GM10266 (cell line): ENCODE data around the gene NOG.

Experiments
- DNase-seq: peaks from one replicate; pipeline ENCODE4 v3.0.0; 2012; ENCODE audit errors: extremely low spot score
- TF ChIP-seq, protein P1 (sequence below): IDR thresholded peaks from 2 replicates; pipeline ENCODE4 v1.5.1; 2012; ENCODE audit warnings: mild to moderate bottlenecking, low read depth; ENCODE audit not compliant: control insufficient read depth, insufficient read depth; ENCODE audit errors: missing control alignments

NOG gene

GRCh38 chr17:56592487-56593085, 913 bp upstream of the NOG start:
- peak; percentile 87 for DNase-seq
- TF ChIP-seq, protein P1, sequence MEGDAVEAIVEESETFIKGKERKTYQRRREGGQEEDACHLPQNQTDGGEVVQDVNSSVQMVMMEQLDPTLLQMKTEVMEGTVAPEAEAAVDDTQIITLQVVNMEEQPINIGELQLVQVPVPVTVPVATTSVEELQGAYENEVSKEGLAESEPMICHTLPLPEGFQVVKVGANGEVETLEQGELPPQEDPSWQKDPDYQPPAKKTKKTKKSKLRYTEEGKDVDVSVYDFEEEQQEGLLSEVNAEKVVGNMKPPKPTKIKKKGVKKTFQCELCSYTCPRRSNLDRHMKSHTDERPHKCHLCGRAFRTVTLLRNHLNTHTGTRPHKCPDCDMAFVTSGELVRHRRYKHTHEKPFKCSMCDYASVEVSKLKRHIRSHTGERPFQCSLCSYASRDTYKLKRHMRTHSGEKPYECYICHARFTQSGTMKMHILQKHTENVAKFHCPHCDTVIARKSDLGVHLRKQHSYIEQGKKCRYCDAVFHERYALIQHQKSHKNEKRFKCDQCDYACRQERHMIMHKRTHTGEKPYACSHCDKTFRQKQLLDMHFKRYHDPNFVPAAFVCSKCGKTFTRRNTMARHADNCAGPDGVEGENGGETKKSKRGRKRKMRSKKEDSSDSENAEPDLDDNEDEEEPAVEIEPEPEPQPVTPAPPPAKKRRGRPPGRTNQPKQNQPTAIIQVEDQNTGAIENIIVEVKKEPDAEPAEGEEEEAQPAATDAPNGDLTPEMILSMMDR, result peak; percentile 99

- TF ChIP-seq, protein P1, result no peak
- DNase-seq, result peak; percentile 48
These were observed 333 bp upstream of the NOG start for GRCh38 chr17:56593086-56593645.

DNA sequence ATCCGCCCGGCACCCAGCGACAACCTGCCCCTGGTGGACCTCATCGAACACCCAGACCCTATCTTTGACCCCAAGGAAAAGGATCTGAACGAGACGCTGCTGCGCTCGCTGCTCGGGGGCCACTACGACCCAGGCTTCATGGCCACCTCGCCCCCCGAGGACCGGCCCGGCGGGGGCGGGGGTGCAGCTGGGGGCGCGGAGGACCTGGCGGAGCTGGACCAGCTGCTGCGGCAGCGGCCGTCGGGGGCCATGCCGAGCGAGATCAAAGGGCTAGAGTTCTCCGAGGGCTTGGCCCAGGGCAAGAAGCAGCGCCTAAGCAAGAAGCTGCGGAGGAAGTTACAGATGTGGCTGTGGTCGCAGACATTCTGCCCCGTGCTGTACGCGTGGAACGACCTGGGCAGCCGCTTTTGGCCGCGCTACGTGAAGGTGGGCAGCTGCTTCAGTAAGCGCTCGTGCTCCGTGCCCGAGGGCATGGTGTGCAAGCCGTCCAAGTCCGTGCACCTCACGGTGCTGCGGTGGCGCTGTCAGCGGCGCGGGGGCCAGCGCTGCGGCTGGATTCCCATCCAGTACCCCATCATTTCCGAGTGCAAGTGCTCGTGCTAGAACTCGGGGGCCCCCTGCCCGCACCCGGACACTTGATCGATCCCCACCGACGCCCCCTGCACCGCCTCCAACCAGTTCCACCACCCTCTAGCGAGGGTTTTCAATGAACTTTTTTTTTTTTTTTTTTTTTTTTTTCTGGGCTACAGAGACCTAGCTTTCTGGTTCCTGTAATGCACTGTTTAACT, 1.0 kb downstream of the NOG start:
- DNase-seq, result peak; percentile 49

GRCh38 chr17:56595108-56595418, 1.6 kb downstream of the NOG start:
- no peak for DNase-seq
- TF ChIP-seq, protein P1, result no peak

More for the DNA sequence above, 1.0 kb downstream of the NOG start:
- TF ChIP-seq, protein P1, result no peak

DNA sequence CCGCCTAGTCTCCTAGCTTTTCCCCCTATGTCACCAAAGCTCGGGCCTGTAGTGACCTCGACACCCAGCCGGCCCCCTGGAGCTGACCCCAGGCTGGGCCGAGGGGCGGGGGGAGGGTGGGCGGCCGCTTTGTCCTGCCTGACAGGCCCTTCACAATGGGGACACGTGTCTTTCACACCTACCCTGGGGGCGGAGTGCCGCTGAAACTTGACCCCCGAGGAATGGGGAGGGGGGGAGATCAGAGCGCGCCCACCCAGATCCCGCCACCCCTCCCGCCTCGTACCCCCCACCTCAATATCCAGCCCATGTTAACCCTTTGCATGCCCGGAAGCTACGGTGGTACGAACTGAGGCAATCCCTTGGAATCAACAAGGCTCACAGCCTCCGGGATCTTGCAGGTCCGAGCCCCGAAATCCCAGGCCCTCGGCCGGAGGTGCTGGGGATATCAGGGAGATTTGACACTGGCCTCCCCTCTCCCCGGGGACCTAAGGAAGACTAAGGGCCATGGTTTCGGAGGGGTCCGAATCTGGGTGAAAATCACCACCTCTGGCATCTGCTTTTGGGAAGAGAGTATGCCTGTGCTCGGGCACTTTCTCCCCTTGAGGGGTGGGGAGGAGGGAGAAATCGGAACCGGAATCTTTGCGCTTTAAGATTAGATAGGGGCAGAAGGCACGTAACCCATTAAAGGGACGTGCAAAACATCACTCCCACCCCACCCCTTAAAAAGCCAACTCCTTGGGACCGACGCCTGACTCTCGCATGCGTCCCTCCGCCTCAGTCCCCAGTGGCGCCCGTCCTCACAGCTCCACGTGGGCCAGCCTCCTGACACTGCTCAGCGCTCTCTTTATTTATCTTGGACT, 2.6 kb downstream of the NOG start:
- TF ChIP-seq, protein P1, result no peak
- DNase-seq, result no peak

GRCh38 chr17:56596691-56597494, 3.4 kb downstream of the NOG start:
- TF ChIP-seq, protein P1, result no peak
- no peak for DNase-seq
